SHP77 treated with DMSO at 0.1 percent for 48 hours (cell line): Measurements from ENCODE around the gene LEF1.

ENCODE experiments used
- DNase-seq: peaks from one replicate; lab custom pipeline; 2025; lab: John Stamatoyannopoulos, UW

The LEF1 gene

GRCh38 chr4:108168671-108169523, at the start of gene LEF1:
Gene LEF1, minus strand, starts transcription at chr4:108168932. Its CDS starts 1,165 bp downstream, at chr4:108167767.
- peak; percentile 3 for DNase-seq

GRCh38 chr4:108216510-108216909, 47.8 kb upstream of the LEF1 start:
- DNase-seq: no peak

- no peak for DNase-seq
Measured at GRCh38 chr4:108215055-108215454, 46.3 kb upstream of the LEF1 start.

- no peak for DNase-seq
Measured at GRCh38 chr4:108213723-108214122, 45.0 kb upstream of the LEF1 start.

GRCh38 chr4:108213308-108213707, 44.6 kb upstream of the LEF1 start:
- no peak for DNase-seq

GRCh38 chr4:108210989-108211835, 42.5 kb upstream of the LEF1 start:
- no peak for DNase-seq

GRCh38 chr4:108209489-108209888, 40.8 kb upstream of the LEF1 start:
- no peak for DNase-seq

GRCh38 chr4:108205859-108206258, 37.1 kb upstream of the LEF1 start:
- DNase-seq: no peak

- DNase-seq: no peak
Measured at GRCh38 chr4:108204518-108204917, 35.8 kb upstream of the LEF1 start.

GRCh38 chr4:108203377-108203776, 34.6 kb upstream of the LEF1 start:
- DNase-seq: no peak

- no peak for DNase-seq
Measured at GRCh38 chr4:108201774-108202173, 33.0 kb upstream of the LEF1 start.

GRCh38 chr4:108199881-108200280, 31.1 kb upstream of the LEF1 start:
- DNase-seq: no peak

GRCh38 chr4:108193886-108194672, 25.3 kb upstream of the LEF1 start:
- DNase-seq: no peak

- no peak for DNase-seq
Measured at GRCh38 chr4:108192935-108193334, 24.2 kb upstream of the LEF1 start.

- DNase-seq: no peak
Measured at GRCh38 chr4:108192056-108192455, 23.3 kb upstream of the LEF1 start.

- DNase-seq: no peak
Measured at GRCh38 chr4:108191269-108191914, 22.7 kb upstream of the LEF1 start.

GRCh38 chr4:108188770-108189169, 20.0 kb upstream of the LEF1 start:
- DNase-seq: no peak

- DNase-seq: no peak
Measured at GRCh38 chr4:108185252-108185651, 16.5 kb upstream of the LEF1 start.

GRCh38 chr4:108184453-108185049, 15.8 kb upstream of the LEF1 start:
- DNase-seq: no peak

GRCh38 chr4:108181704-108182103, 13.0 kb upstream of the LEF1 start:
- no peak for DNase-seq

GRCh38 chr4:108180513-108180912, 11.8 kb upstream of the LEF1 start:
- DNase-seq: no peak
